SK-N-SH (cell line): ENCODE results near the gene GPC2. TPM values are rescaled to one million over a fixed set of nuclear protein-coding genes. Genes with fewer than 3 reads are reported as not detected.
"Not testable (repeated sequence)": the region's sequence is repeated elsewhere in the genome, so short reads cannot be mapped to it uniquely, and the experiment has no call there.

Experiments used
- CTCF ChIA-PET: fragments of 300-600, 350-600 bp; formaldehyde crosslinking; extraction: SDS; loops from one replicate; lab custom pipeline; 2021; lab: Yijun Ruan, JAX
- POLR2A ChIA-PET: fragments of 350-600 bp; sonication (Branson Sonifier 250); formaldehyde crosslinking; extraction: SDS; loops from one replicate; lab custom pipeline; 2020; ENCODE audit warnings: antibody characterized with exemption, inconsistent platforms; lab: Yijun Ruan, JAX
- DNase-seq: peaks from one replicate; pipeline ENCODE4 v3.0.0; 2012
- H2AFZ ChIP-seq: fragments of 200-600 bp; sonication (generic); 2 replicates; pipeline ENCODE4 v1.8.1; 2016; ENCODE audit warnings: antibody characterized with exemption, mild to moderate bottlenecking, low read depth
- H3F3A ChIP-seq: fragments of 200-600 bp; sonication (generic); replicated peaks from 2 replicates; pipeline ENCODE3; 2016; ENCODE audit warnings: antibody characterized with exemption, mild to moderate bottlenecking; ENCODE audit not compliant: insufficient read depth
- H3K27ac ChIP-seq, 2 experiments: fragments of 200-500 bp in 1 of 2; fragments of 200-600 bp in 1 of 2; sonication (Bioruptor generic) in 1 of 2; sonication (generic), shearing (Covaris generic) in 1 of 2; 2 replicates each; pipeline versions ENCODE4 v1.5.1 to v1.6.1; 2014 to 2016; ENCODE audit warnings: low read depth in 2 of 2, inconsistent platforms in 1 of 2, low read length in 1 of 2, mild to moderate bottlenecking in 1 of 2, mixed read lengths in 1 of 2
- H3K27me3 ChIP-seq: fragments of 200-600 bp; sonication (generic), shearing (Covaris generic); 2 replicates; pipeline ENCODE4 v1.6.1; 2016; ENCODE audit warnings: mixed run types; ENCODE audit not compliant: insufficient read depth
- H3K36me3 ChIP-seq, 2 experiments: fragments of 200-500 bp in 1 of 2; fragments of 200-600 bp in 1 of 2; sonication (Bioruptor generic) in 1 of 2; sonication (generic) in 1 of 2; replicated peaks in 1 of 2; 2 replicates each; pipeline versions ENCODE3 to v1.5.1; 2014 to 2016; ENCODE audit warnings: low read length in 1 of 2, mild to moderate bottlenecking in 1 of 2; ENCODE audit not compliant: insufficient read depth in 2 of 2, control insufficient read depth in 1 of 2
- H3K4me1 ChIP-seq, 2 experiments: fragments of 200-500 bp in 1 of 2; fragments of 200-600 bp in 1 of 2; sonication (Bioruptor generic) in 1 of 2; sonication (generic), shearing (Covaris generic) in 1 of 2; 2 replicates each; pipeline versions ENCODE4 v1.5.1 to v1.6.1; 2014 to 2016; ENCODE audit warnings: low read depth in 1 of 2, low read length in 1 of 2, mixed run types in 1 of 2; ENCODE audit not compliant: insufficient read depth in 2 of 2, control insufficient read depth in 1 of 2
- H3K4me2 ChIP-seq: fragments of 200-600 bp; sonication (generic), shearing (Covaris generic); 2 replicates; pipeline ENCODE4 v1.6.1; 2017; ENCODE audit warnings: mixed run types
- H3K4me3 ChIP-seq, 2 experiments: fragments of 200-500 bp in 1 of 2; fragments of 200-600 bp in 1 of 2; sonication (Bioruptor generic) in 1 of 2; sonication (generic), shearing (Covaris generic) in 1 of 2; 2 replicates each; pipeline versions ENCODE4 v1.5.1 to v1.8.1; 2014 to 2016; ENCODE audit warnings: low read depth in 2 of 2, inconsistent platforms in 1 of 2, low read length in 1 of 2, mild to moderate bottlenecking in 1 of 2, mixed read lengths in 1 of 2, moderate library complexity in 1 of 2
- H3K79me2 ChIP-seq: fragments of 200-600 bp; sonication (generic); 2 replicates; pipeline ENCODE4 v1.8.1; 2017; ENCODE audit warnings: mild to moderate bottlenecking; ENCODE audit not compliant: insufficient read depth
- H3K9ac ChIP-seq: fragments of 200-600 bp; sonication (generic); 2 replicates; pipeline ENCODE4 v1.6.1; 2017; ENCODE audit warnings: mixed run types
- H3K9me2 ChIP-seq: fragments of 200-600 bp; sonication (generic); 2 replicates; pipeline ENCODE4 v1.6.1; 2017; ENCODE audit warnings: mixed run types
- H3K9me3 ChIP-seq: fragments of 200-600 bp; sonication (generic); 2 replicates; pipeline ENCODE4 v1.6.1; 2017; ENCODE audit warnings: mixed run types, mild to moderate bottlenecking, moderate library complexity
- H4K20me1 ChIP-seq: fragments of 200-600 bp; sonication (generic); 2 replicates; pipeline ENCODE4 v1.6.1; 2017; ENCODE audit warnings: mild to moderate bottlenecking, mixed run types; ENCODE audit not compliant: insufficient read depth
- ELF1 ChIP-seq: IDR thresholded peaks from 2 replicates; pipeline ENCODE4 v1.4.0; 2012
- EP300 ChIP-seq, 2 experiments: IDR thresholded peaks; 2 replicates each; pipeline versions ENCODE4 v1.4.0 to v1.6.1; 2012; ENCODE audit warnings: borderline replicate concordance in 1 of 2, low read depth in 1 of 2, low read length in 1 of 2
- FOXM1 ChIP-seq: IDR thresholded peaks from 2 replicates; pipeline ENCODE4 v1.4.0; 2012; ENCODE audit warnings: low read depth, mild to moderate bottlenecking
- IRF3 ChIP-seq: fragments of 150-350 bp; IDR thresholded peaks from 2 replicates; pipeline ENCODE4 v1.6.1; 2016; ENCODE audit warnings: mild to moderate bottlenecking, low read depth, low read length
- RAD21 ChIP-seq: IDR thresholded peaks from 2 replicates; pipeline ENCODE4 v1.6.1; 2012; ENCODE audit warnings: mild to moderate bottlenecking, low read length
- RFX5 ChIP-seq: IDR thresholded peaks from 2 replicates; pipeline ENCODE4 v1.6.1; 2012; ENCODE audit warnings: mild to moderate bottlenecking, improper control_type of control experiment, low read length
- SMC3 ChIP-seq: IDR thresholded peaks from 2 replicates; pipeline ENCODE4 v1.6.1; 2012; ENCODE audit warnings: low read depth, low read length, improper control_type of control experiment
- TAF1 ChIP-seq: IDR thresholded peaks from 2 replicates; pipeline ENCODE4 v1.6.1; 2012; ENCODE audit warnings: low read depth, mild to moderate bottlenecking, low read length, moderate library complexity, borderline replicate concordance
- TEAD4 ChIP-seq: IDR thresholded peaks from 2 replicates; pipeline ENCODE4 v1.4.0; 2012; ENCODE audit warnings: mild to moderate bottlenecking, borderline replicate concordance; ENCODE audit not compliant: insufficient read depth
- ZBTB33 ChIP-seq: IDR thresholded peaks from 2 replicates; pipeline ENCODE4 v1.4.0; 2012; ENCODE audit warnings: low read depth, borderline replicate concordance
- WGBS: methylation state at CpG from one replicate; pipeline ENCODE4 v1.1.6; 2017; ENCODE audit warnings: low lambda C conversion rate; 5-methylcytosine and 5-hydroxymethylcytosine counted together
- polyA plus RNA-seq, 3 experiments: library from polyadenylated mRNA; depleted of rRNA; stranded (reverse); fragments of >200 nt; gene quantifications; 2 replicates each; pipeline ENCODE4 v1.2.3, GENCODE V29; 2012
- TF ChIP-seq, protein P1 (sequence below): fragments of 200-600 bp; sonication (generic); IDR thresholded peaks from 2 replicates; pipeline ENCODE4 v1.6.1; 2017; ENCODE audit warnings: antibody characterized with exemption, mild to moderate bottlenecking, moderate library complexity

GPC2 gene
- polyA plus RNA-seq, 1 of the 3 experiments (the other 2 are of a cell fraction) = 12.9 TPM

- H2AFZ ChIP-seq = no peak overlapping the region
- no peaks in the 10 kb centered on the region for H3K27me3 ChIP-seq
- 93% methylated on average over 14 of the region's 22 CpGs for WGBS
- no peaks in the 10 kb centered on the region for H4K20me1 ChIP-seq
- POLR2A ChIA-PET = no interaction called here
- H3K4me2 ChIP-seq = no peak overlapping the region
- no peak for TF ChIP-seq RAD21
- TF ChIP-seq ZBTB33 = no peak
- TF ChIP-seq IRF3 = no peak
- no peak for TF ChIP-seq EP300 (IDR thresholded peaks at IDR 0.05; ENCODE audit: borderline replicate concordance in 1 of 2, low read depth in 1 of 2, low read length in 1 of 2)
- no peak for TF ChIP-seq FOXM1
- TF ChIP-seq TAF1 = no peak
- TF ChIP-seq, protein P1, sequence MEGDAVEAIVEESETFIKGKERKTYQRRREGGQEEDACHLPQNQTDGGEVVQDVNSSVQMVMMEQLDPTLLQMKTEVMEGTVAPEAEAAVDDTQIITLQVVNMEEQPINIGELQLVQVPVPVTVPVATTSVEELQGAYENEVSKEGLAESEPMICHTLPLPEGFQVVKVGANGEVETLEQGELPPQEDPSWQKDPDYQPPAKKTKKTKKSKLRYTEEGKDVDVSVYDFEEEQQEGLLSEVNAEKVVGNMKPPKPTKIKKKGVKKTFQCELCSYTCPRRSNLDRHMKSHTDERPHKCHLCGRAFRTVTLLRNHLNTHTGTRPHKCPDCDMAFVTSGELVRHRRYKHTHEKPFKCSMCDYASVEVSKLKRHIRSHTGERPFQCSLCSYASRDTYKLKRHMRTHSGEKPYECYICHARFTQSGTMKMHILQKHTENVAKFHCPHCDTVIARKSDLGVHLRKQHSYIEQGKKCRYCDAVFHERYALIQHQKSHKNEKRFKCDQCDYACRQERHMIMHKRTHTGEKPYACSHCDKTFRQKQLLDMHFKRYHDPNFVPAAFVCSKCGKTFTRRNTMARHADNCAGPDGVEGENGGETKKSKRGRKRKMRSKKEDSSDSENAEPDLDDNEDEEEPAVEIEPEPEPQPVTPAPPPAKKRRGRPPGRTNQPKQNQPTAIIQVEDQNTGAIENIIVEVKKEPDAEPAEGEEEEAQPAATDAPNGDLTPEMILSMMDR = no peak
- no peak for TF ChIP-seq ELF1
- no peak for TF ChIP-seq TEAD4
- no peak for TF ChIP-seq SMC3
- no peak for TF ChIP-seq RFX5
- no peaks in the 10 kb centered on the region for H3K79me2 ChIP-seq
- no peak for DNase-seq
- H3K4me3 ChIP-seq = no peak overlapping the region
- H3F3A ChIP-seq = peaks cover 6% of the 10 kb centered on the region
- no peak overlapping the region for H3K27ac ChIP-seq
- no peaks in the 10 kb centered on the region for H3K9me2 ChIP-seq
- H3K9me3 ChIP-seq = no peaks in the 10 kb centered on the region
- H3K4me1 ChIP-seq = no peaks in the 10 kb centered on the region; a peak in 1 of 4 replicates
- peaks cover 0 to 7% of the 10 kb centered on the region in 2 experiments for H3K36me3 ChIP-seq
- H3K9ac ChIP-seq = no peak overlapping the region
- CTCF ChIA-PET = interaction anchor here (1.1 to 15.9 kb wide), 4 partner anchors 62 to 230 kb away, joined by 3 to 262 read pairs (median 3); no protein-coding TSS in a partner anchor
Measured at GRCh38 chr7:100220586-100221230, 43.5 kb upstream of the GPC2 start.

DNA sequence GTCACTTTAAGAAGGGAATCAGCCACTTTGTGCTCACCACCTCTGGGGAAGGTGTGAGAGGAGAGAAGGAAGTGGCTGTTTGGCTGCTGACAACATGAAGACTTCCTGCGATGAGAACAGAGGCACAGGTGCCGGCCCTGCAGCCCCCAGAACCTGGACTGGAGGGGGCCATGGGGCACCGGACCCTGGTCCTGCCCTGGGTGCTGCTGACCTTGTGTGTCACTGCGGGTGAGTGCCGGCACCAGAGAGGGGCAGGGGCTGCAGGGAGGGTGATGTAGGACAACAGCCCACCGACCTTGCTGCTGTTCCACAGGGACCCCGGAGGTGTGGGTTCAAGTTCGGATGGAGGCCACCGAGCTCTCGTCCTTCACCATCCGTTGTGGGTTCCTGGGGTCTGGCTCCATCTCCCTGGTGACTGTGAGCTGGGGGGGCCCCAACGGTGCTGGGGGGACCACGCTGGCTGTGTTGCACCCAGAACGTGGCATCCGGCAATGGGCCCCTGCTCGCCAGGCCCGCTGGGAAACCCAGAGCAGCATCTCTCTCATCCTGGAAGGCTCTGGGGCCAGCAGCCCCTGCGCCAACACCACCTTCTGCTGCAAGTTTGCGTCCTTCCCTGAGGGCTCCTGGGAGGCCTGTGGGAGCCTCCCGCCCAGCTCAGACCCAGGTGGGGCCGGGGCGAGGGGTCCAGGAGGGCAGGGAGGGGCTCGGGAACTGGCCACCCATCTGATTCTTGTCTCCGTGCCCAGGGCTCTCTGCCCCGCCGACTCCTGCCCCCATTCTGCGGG, 42.8 kb upstream of the GPC2 start, which contains the start of gene PVRIG:
TSS of gene PVRIG (plus strand) at position 149 of the 785 bp plus-strand sequence. CDS start at position 171, 22 bp downstream.
- H3K79me2 ChIP-seq, POLR2A ChIA-PET, H3K4me3 ChIP-seq, H3K9me2 ChIP-seq, H3K9ac ChIP-seq, H3K4me1 ChIP-seq, H3K9me3 ChIP-seq, DNase-seq, H3K27ac ChIP-seq, H3F3A ChIP-seq, H4K20me1 ChIP-seq, H3K27me3 ChIP-seq, H3K4me2 ChIP-seq, H2AFZ ChIP-seq, H3K36me3 ChIP-seq: not testable (repeated sequence)
- 89% methylated on average over 10 of the region's 27 CpGs for WGBS
- CTCF ChIA-PET = interaction anchor here (1.1 to 15.9 kb wide), 4 partner anchors 61 to 229 kb away, joined by 3 to 262 read pairs (median 3); no protein-coding TSS in a partner anchor
